Astrocyte of the spinal cord (primary cell): ENCODE measurements around the gene LAMC3.
"Not testable (repeated sequence)": the region's sequence is repeated elsewhere in the genome, so short reads cannot be mapped to it uniquely, and the experiment has no call there.

Experiments used
- DNase-seq: peaks from one replicate; pipeline ENCODE4 v3.0.0; 2011; ENCODE audit warnings: low read depth, low spot score
- H3K4me3 ChIP-seq: 2 replicates; pipeline ENCODE4 v1.5.1; 2011; ENCODE audit warnings: low read depth, mild to moderate bottlenecking, low read length, moderate library complexity
- in situ Hi-C: cut with HindIII; loops from 2 replicates; pipeline ENCODE4 v1.10.0; 2017; ENCODE audit warnings: low sequenced_read_pairs
- TF ChIP-seq, protein P1 (sequence below): IDR thresholded peaks from 2 replicates; pipeline ENCODE4 v1.5.1; 2012; ENCODE audit warnings: low read depth, mild to moderate bottlenecking, low read length, inconsistent platforms

Gene LAMC3

GRCh38 chr9:131031642-131032005 lies 22.6 kb downstream of the LAMC3 start:
- H3K4me3 ChIP-seq, result no peak overlapping the region
- DNase-seq, result no peak
- in situ Hi-C loops, result no loop called here
- TF ChIP-seq, protein P1, sequence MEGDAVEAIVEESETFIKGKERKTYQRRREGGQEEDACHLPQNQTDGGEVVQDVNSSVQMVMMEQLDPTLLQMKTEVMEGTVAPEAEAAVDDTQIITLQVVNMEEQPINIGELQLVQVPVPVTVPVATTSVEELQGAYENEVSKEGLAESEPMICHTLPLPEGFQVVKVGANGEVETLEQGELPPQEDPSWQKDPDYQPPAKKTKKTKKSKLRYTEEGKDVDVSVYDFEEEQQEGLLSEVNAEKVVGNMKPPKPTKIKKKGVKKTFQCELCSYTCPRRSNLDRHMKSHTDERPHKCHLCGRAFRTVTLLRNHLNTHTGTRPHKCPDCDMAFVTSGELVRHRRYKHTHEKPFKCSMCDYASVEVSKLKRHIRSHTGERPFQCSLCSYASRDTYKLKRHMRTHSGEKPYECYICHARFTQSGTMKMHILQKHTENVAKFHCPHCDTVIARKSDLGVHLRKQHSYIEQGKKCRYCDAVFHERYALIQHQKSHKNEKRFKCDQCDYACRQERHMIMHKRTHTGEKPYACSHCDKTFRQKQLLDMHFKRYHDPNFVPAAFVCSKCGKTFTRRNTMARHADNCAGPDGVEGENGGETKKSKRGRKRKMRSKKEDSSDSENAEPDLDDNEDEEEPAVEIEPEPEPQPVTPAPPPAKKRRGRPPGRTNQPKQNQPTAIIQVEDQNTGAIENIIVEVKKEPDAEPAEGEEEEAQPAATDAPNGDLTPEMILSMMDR, result no peak

- in situ Hi-C loops, result no loop called here
- no peak overlapping the region for H3K4me3 ChIP-seq
- no peak for DNase-seq
These were observed 23.4 kb downstream of the LAMC3 start for GRCh38 chr9:131032384-131032783.

GRCh38 chr9:131033269-131034224 lies 24.6 kb downstream of the LAMC3 start:
- no peak overlapping the region for H3K4me3 ChIP-seq
- DNase-seq, result no peak
- TF ChIP-seq, protein P1, result no peak
- in situ Hi-C loops, result no loop called here

More at GRCh38 chr9:131032384-131032783, 23.4 kb downstream of the LAMC3 start:
- TF ChIP-seq, protein P1, result no peak

- DNase-seq, result no peak
- TF ChIP-seq, protein P1, result no peak
- in situ Hi-C loops, result no loop called here
These were observed 25.3 kb downstream of the LAMC3 start for GRCh38 chr9:131034268-131034667.

DNA sequence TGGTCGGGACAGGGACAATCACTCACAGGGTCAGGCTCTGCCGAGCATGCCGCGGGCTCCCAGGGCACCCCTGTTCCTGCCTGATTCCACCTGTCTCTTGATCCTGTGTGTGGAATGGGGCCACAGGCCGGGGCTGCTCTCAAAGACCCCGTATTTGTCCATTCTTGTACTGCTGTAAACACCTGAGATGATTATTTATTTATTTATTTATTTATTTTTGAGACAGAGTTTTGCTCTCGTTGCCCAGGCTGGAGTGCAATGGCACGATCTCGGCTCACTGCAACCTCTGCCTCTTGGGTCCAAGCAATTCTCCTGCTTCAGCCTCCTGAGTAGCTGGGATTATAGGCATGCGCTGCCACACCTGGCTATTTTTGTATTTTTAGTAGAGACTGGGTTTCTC lies 25.8 kb downstream of the LAMC3 start:
- H3K4me3 ChIP-seq, in situ Hi-C loops, DNase-seq: not testable (repeated sequence)

More at GRCh38 chr9:131034268-131034667, 25.3 kb downstream of the LAMC3 start:
- no peak overlapping the region for H3K4me3 ChIP-seq

- TF ChIP-seq, protein P1, result no peak
- no peak for DNase-seq
- in situ Hi-C loops, result no loop called here
- no peak overlapping the region for H3K4me3 ChIP-seq
These were observed 26.6 kb downstream of the LAMC3 start for GRCh38 chr9:131035548-131035947.

GRCh38 chr9:131036071-131036470 lies 27.1 kb downstream of the LAMC3 start:
- DNase-seq, result no peak
- in situ Hi-C loops, result no loop called here
- TF ChIP-seq, protein P1, result no peak
- no peak overlapping the region for H3K4me3 ChIP-seq
